Psoas muscle (tissue), 8 donors: Measurements from ENCODE around the gene SLC46A1. TPM values are rescaled to one million over a fixed set of nuclear protein-coding genes. Genes with fewer than 3 reads are reported as not detected.

ENCODE experiments used
- ATAC-seq, 4 donors: fragments of 200-7000 bp; cut with Tn5 transposase; one replicate each; pipeline ENCODE4 v1.9.1; 2020; ENCODE audit warnings: moderate library complexity in 3 of 4, mild to moderate bottlenecking in 2 of 4
- DNase-seq, 2 donors: peaks; one replicate each; pipeline ENCODE4 v3.0.0-alpha.2; 2020
- H3K27ac ChIP-seq: fragments of 200-600 bp; one replicate; pipeline ENCODE4 v1.8.0; 2022
- H3K27me3 ChIP-seq, 3 donors: fragments of 200-600 bp in 1 of 3; one replicate each; pipeline versions ENCODE4 v1.6.1 to v1.8.0; 2013 to 2022; ENCODE audit warnings: low read length in 2 of 3, mild to moderate bottlenecking in 2 of 3, moderate library complexity in 1 of 3; ENCODE audit not compliant: insufficient read depth in 3 of 3
- H3K36me3 ChIP-seq, 2 donors: fragments of 200-600 bp in 1 of 2; one replicate each; pipeline versions ENCODE4 v1.6.1 to v1.8.0; 2013 to 2022; ENCODE audit warnings: low read depth in 1 of 2, mild to moderate bottlenecking in 1 of 2, moderate library complexity in 1 of 2; ENCODE audit not compliant: insufficient read depth in 1 of 2
- H3K4me1 ChIP-seq: fragments of 200-600 bp; one replicate; pipeline ENCODE4 v1.8.0; 2022
- H3K4me3 ChIP-seq: fragments of 200-600 bp; one replicate; pipeline ENCODE4 v1.8.0; 2022; ENCODE audit warnings: mild to moderate bottlenecking
- H3K9me3 ChIP-seq: fragments of 200-600 bp; one replicate; pipeline ENCODE4 v1.8.0; 2022
- CTCF ChIP-seq: fragments of 200-600 bp; IDR thresholded peaks from one replicate; pipeline ENCODE4 v1.8.0; 2022; ENCODE audit warnings: antibody characterized with exemption
- WGBS, 3 donors: extraction: QIAGEN DNeasy Blood & Tissue Kit; methylation state at CpG; one replicate each; pipeline versions ENCODE4 v1.1.6 to v1.1.7; 2013; 5-methylcytosine and 5-hydroxymethylcytosine counted together
- intact Hi-C, 2 donors: fragments of 100-400 bp; cut with DNase I; formaldehyde crosslinking; loops; one replicate each; pipeline versions ENCODE4 v1.11.0 to v1.14.2; 2022
- polyA plus RNA-seq, 3 donors: library from polyadenylated mRNA; stranded (reverse); fragments of 200-250 nt; gene quantifications; one replicate each; pipeline ENCODE4 v1.2.3, GENCODE V29; 2013
- total RNA-seq, 4 donors: library from RNA; stranded (reverse); fragmentation: NEBNext Ultra II Directional in 2 of 4; extraction: Animal tissue kit (Norgen Biotek cat#: 25700) in 2 of 4; gene quantifications; one replicate each; pipeline versions ENCODE4 v1.2.1 to v1.2.4, GENCODE V29; 2021 to 2023
- donor health status: healthy with polysubstance abuse.
- donor health status: DM: no; HTN: no; CAD: no; lungs with moderate emphysema.
- donor health status: Bipolar disorder and iron deficiency.
- donor health status: healthy.
- donor health status: DM: yes; HTN: yes; CAD: no.
- donor health status: DM: no; HTN: no; CAD: no.
- donor health status: DM: no; HTN: no; CAD: no.
- donor health status: DM: yes; HTN: yes; CAD: no.

SLC46A1 gene
- total and polyA plus RNA-seq, 7 donors: 1.1 to 4.2 (median 2.7) TPM

- Histone ChIP-seq H3K4me3 (no peak overlapping the region), H3K27me3 (peaks cover 0 to under 1% (median 0%) of the 10 kb centered on the region in 3 donors), H3K36me3 (peaks cover 0 to 17% of the 10 kb centered on the region in 2 donors), H3K27ac (no peak overlapping the region), H3K9me3 (no peaks in the 10 kb centered on the region), H3K4me1 (no peaks in the 10 kb centered on the region)
- WGBS, 3 donors: 83 to 86% (median 84%) methylated on average over 5 of the region's 5 CpGs
- intact Hi-C loops: no loop called here
- ATAC-seq (no peak), DNase-seq (no peak)
- no peak for TF ChIP-seq CTCF
Measured at GRCh38 chr17:28407130-28407973, 1.3 kb upstream of the SLC46A1 start.

GRCh38 chr17:28406473-28406814, 432 bp upstream of the SLC46A1 start:
- H3K9me3 ChIP-seq: no peaks in the 10 kb centered on the region
- intact Hi-C loops: no loop called here
- no peak overlapping the region for H3K27ac ChIP-seq
- H3K27me3 ChIP-seq: no peaks in the 10 kb centered on the region
- peak; percentile 12 to 44 (median 34) for ATAC-seq
- no peaks in the 10 kb centered on the region for H3K4me1 ChIP-seq
- H3K4me3 ChIP-seq: peak overlapping the region; percentile 81
- peaks cover 0 to 26% of the 10 kb centered on the region in 2 donors for H3K36me3 ChIP-seq
- no peak for TF ChIP-seq CTCF
- DNase-seq: no peak
- 25 to 32% (median 28%) methylated on average over 9 of the region's 9 CpGs for WGBS, 3 donors

- Histone ChIP-seq H3K4me3 (peak overlapping the region; percentile 81), H3K27ac (no peak overlapping the region), H3K4me1 (no peaks in the 10 kb centered on the region), H3K9me3 (no peaks in the 10 kb centered on the region), H3K36me3 (peaks cover 0 to 39% of the 10 kb centered on the region in 2 donors), H3K27me3 (no peaks in the 10 kb centered on the region)
- intact Hi-C loops: no loop called here
- TF ChIP-seq CTCF: no peak
- 22 to 40% (median 29%) methylated on average over 32 to 33 of the region's 33 CpGs for WGBS, 3 donors
- no peak for DNase-seq
- ATAC-seq: peak in 2 of 4 donors; percentile 23 to 35
Measured at GRCh38 chr17:28404812-28405570, 1.0 kb downstream of the SLC46A1 start.

- peaks cover 0 to 43% of the 10 kb centered on the region in 2 donors for H3K36me3 ChIP-seq
- WGBS, 3 donors: 80 to 87% (median 80%) methylated on average over 5 of the region's 5 CpGs
- DNase-seq: no peak
- TF ChIP-seq CTCF: no peak
- intact Hi-C loops: no loop called here
- no peak for ATAC-seq
- no peaks in the 10 kb centered on the region for H3K9me3 ChIP-seq
- no peaks in the 10 kb centered on the region for H3K27me3 ChIP-seq
- H3K27ac ChIP-seq: no peak overlapping the region
- H3K4me3 ChIP-seq: peak overlapping the region; percentile 81
- H3K4me1 ChIP-seq: no peaks in the 10 kb centered on the region
Measured at GRCh38 chr17:28404461-28404811, 1.6 kb downstream of the SLC46A1 start.
